ENCODE results near the gene TRIM24.

The TRIM24 gene

DNA sequence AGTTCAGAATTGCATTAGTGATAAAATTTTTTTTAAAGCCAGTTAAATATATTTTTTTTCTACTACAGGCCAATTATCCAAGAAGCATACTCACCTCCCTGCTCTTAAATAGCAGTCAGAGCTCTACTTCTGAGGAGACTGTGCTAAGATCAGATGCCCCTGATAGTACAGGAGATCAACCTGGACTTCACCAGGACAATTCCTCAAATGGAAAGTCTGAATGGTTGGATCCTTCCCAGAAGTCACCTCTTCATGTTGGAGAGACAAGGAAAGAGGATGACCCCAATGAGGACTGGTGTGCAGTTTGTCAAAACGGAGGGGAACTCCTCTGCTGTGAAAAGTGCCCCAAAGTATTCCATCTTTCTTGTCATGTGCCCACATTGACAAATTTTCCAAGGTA, 119.1 kb downstream of the TRIM24 start:
- DNase-seq (ENCODE audit: low read depth) = no peak

- DNase-seq (ENCODE audit: low read depth) = no peak
These were observed 119.6 kb downstream of the TRIM24 start for GRCh38 chr7:138579671-138580070.

DNA sequence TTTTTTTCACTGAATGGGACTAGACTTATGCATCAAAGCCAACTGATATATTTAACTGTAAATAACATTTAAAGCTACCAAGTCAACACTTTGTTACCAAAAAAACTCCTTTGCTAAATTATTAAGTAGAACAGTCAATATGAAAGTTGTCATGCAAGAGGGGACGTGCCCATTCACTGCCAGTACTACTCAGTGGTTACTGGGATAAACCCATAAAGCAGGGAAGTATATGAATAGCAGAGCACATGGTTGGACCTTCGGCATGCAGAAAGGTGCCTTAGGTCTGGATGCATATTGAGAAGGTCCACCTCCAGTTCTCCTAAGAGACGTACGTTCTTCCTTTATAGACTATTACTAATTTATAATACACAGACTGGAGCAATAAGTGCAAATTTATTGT, 121.0 kb downstream of the TRIM24 start:
- DNase-seq (ENCODE audit: low read depth) = no peak

DNA sequence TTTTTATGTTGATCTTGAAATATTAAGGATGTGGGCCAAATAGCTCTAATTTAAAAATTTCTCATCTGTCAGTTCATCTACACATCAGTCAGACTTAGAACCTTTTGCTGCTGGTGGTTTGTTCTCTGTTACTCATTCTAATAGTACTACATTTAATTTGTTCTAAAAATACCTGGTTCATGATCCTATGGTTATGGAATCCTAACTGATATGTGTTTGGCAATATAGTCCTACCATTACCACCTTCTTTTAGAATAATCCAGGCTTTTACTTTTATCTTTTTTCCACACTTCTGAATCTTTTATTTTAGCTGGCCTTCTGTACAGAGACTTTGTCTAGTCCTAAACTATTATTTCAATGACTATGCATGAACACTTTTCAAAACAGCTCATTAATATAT, 124.2 kb downstream of the TRIM24 start:
- DNase-seq (ENCODE audit: low read depth) = no peak

DNA sequence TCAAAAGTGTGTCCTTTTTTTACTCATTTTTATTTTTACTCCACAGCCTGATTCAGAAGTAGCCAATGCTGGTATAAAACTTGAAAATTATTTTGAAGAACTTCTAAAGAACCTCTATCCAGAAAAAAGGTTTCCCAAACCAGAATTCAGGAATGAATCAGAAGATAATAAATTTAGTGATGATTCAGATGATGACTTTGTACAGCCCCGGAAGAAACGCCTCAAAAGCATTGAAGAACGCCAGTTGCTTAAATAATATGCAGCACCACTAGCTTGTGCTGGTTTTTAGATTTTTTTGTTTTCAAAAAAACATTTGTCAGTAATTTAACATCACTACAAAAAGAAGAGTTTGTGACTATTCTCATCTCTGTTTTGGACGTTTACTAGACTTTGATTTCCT, 124.6 kb downstream of the TRIM24 start:
- DNase-seq (ENCODE audit: low read depth) = no peak

- no peak for DNase-seq (ENCODE audit: low read depth)
These were observed 125.4 kb downstream of the TRIM24 start for GRCh38 chr7:138585283-138585993.

GRCh38 chr7:138587485-138587884, 127.4 kb downstream of the TRIM24 start:
- DNase-seq (ENCODE audit: low read depth) = no peak

- no peak for DNase-seq (ENCODE audit: low read depth)
These were observed 128.9 kb downstream of the TRIM24 start for GRCh38 chr7:138588986-138589385.

DNA sequence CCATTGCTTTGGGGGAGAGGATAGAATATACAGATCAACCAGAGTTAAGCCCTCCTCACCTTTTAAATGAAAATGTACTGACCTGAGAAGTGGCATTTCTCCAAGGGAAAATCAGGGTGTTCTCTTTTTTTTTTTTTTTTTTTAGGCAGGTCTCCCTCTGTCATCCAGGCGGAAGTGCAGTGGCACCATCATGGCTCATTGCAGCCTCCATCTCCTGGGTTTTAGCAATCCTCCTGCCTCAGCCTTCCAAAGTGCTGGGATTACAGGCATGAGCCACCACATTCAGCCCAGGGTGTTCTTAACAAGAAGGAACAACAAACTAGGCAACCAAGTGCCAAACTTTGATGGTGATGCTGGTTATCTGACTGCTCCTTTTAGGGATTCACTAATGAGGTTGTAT, 130.1 kb downstream of the TRIM24 start:
- no peak for DNase-seq (ENCODE audit: low read depth)

DNA sequence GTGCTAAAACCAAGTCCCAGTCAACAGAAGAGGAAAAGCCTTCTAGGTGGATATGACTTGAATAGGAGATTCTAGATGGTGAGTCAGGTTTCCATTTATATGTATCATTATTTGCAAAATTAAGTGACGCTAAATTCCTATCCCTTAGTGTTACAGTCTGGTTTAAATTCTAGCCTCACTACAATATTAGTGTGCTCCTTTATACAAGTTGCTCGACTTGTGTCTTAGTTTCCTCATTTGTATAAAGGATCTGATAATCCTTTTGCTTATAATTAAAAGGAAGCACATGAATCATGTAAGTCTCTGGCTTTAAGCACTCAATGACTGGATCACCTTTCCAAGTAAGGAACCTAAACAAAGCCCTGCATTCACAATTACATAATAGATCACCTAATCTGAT, 135.4 kb downstream of the TRIM24 start:
- DNase-seq (ENCODE audit: low read depth) = no peak

DNA sequence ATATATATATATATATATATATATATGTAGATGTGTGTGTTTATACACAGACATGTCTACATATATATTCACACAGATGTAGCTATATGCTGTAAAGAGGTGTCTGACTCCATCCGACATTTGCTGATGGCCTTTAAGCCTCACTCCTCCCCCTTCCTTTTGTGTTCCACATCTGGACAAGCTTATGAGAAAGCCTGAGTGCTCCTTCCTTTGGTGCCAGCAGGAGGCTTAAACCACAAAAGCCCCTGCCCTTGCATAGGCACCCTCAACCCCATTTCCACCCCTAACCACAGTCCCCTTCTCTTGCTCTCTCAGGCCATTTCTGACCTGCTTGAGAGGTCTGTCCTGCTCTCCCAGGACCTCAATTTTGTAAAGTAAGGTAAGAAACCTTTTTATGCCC, 142.4 kb downstream of the TRIM24 start:
- no peak for DNase-seq (ENCODE audit: low read depth)

- no peak for DNase-seq (ENCODE audit: low read depth)
These were observed 143.7 kb downstream of the TRIM24 start for GRCh38 chr7:138603549-138604318.

DNA sequence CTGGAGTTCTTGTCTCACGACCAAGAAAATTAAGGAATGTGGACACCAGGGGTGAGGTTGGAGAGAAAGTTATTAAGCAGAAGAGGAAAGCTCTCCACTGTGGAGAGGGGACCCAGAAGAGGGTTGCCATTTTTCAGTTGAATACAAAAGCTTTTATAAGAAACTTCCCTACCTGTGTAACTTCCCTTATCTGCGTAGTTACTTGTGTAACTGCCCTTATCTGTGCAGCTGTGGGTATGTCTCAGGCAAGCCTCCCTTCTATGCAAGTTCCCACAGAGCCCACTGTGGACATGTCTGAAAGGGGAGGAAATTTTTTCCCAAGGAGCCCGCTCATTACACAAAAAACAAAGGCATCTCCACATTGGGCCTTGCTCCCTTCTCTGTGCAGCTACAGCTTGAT, 146.2 kb downstream of the TRIM24 start:
- no peak for DNase-seq (ENCODE audit: low read depth)

GRCh38 chr7:138607216-138608126, 147.4 kb downstream of the TRIM24 start:
- DNase-seq (ENCODE audit: low read depth) = no peak

DNA sequence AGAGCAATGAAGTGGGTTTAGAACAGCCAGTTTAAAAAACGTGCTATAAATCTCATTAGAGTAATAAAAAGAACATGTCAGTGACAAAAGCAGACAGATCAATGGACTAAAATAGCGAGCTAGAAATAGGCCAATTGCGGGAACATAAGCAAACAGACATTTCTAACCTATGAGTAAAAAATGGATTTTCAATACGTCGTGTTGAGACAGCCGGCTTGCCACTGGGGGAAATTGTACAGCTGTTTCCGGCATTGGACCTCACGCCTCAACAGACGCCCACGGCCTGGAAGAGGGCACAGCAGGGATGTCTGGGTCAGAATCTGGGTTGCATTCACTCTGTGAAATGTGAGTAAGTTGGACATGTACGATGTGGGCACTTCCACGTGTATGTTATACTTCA, 148.2 kb downstream of the TRIM24 start:
- DNase-seq (ENCODE audit: low read depth) = no peak

GRCh38 chr7:138610671-138611170, 150.7 kb downstream of the TRIM24 start:
- no peak for DNase-seq (ENCODE audit: low read depth)

GRCh38 chr7:138613630-138614029, 153.6 kb downstream of the TRIM24 start:
- no peak for DNase-seq (ENCODE audit: low read depth)

GRCh38 chr7:138616085-138616484, 156.0 kb downstream of the TRIM24 start:
- no peak for DNase-seq (ENCODE audit: low read depth)

GRCh38 chr7:138618506-138618905, 158.4 kb downstream of the TRIM24 start:
- no peak for DNase-seq (ENCODE audit: low read depth)

GRCh38 chr7:138618933-138619332, 158.9 kb downstream of the TRIM24 start:
- no peak for DNase-seq (ENCODE audit: low read depth)

GRCh38 chr7:138622841-138623240, 162.8 kb downstream of the TRIM24 start:
- no peak for DNase-seq (ENCODE audit: low read depth)

DNA sequence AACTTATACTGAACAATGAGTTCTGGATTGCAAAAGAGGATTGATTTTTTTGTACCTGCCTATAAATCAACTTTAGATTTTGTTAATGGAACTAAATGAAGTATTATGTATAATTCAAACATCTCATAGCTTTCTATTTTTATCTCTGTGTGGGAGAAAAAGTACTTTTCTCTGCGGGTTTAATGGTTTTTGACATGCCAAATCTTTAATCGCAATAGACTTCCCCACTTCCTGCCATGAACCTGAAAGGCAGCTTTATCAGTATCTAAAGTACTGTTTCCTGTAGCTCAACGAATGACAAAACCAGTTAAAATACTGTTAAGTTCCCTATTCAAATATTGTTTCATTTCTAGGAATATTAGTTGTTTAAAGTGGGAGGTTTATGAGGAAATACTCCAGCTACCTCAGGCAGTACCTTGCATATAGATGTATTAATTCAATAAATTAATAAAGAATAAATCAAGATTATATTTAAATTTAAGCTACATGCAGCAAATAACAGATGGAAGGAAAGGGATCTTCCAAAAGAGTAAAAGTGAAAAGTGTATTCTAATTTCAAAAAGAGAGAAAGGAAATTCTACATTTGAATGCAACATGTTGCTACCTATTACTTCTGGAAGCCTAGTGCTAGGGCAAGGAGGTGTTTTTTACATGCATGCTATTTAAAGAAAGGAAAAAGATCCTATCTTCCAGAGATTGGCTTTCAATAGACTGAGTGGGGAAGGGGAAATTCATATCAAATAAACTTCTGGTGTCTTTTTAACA, 165.2 kb downstream of the TRIM24 start:
- DNase-seq (ENCODE audit: low read depth) = no peak

Data from HS-5 (cell line).